Gastroesophageal sphincter (tissue), 4 donors: Measurements from ENCODE around the gene WDR43. TPM values are rescaled to one million over a fixed set of nuclear protein-coding genes. Genes with fewer than 3 reads are reported as not detected.

Experiments
- ATAC-seq: fragments of 150-250 bp; one replicate; pipeline ENCODE4 v1.9.1; 2016; ENCODE audit warnings: mild to moderate bottlenecking, moderate library complexity
- H3K27ac ChIP-seq, 4 donors: fragments of 200-600 bp; sonication (generic) in 3 of 4; 1 replicate in 3 of 4; 2 replicates in 1 of 4; pipeline ENCODE4 v1.5.1; 2016 to 2019
- H3K27me3 ChIP-seq: fragments of 200-600 bp; sonication (generic); one replicate; pipeline ENCODE4 v1.5.1; 2019
- H3K36me3 ChIP-seq, 2 donors: fragments of 200-600 bp; sonication (generic); one replicate each; pipeline ENCODE4 v1.5.1; 2019; ENCODE audit warnings: control low read depth in 1 of 2
- H3K4me1 ChIP-seq, 3 donors: fragments of 200-600 bp; sonication (generic); 1 replicate in 2 of 3; 2 replicates in 1 of 3; pipeline ENCODE4 v1.5.1; 2016 to 2019; ENCODE audit warnings: control low read depth in 2 of 3
- H3K4me3 ChIP-seq, 2 donors: fragments of 200-600 bp; sonication (generic); one replicate each; pipeline ENCODE4 v1.5.1; 2019; ENCODE audit warnings: mild to moderate bottlenecking in 1 of 2, moderate library complexity in 1 of 2
- H3K9me3 ChIP-seq, 3 donors: fragments of 200-600 bp; sonication (generic); one replicate each; pipeline ENCODE4 v1.5.1; 2017 to 2019; ENCODE audit warnings: control low read depth in 2 of 3
- EP300 ChIP-seq: sonication (generic); formaldehyde crosslinking; IDR thresholded peaks from one replicate; pipeline ENCODE4 v1.6.1; 2017; ENCODE audit warnings: antibody characterized with exemption, mild to moderate bottlenecking
- POLR2A ChIP-seq, 2 donors: fragments of 450-650 bp; IDR thresholded peaks; one replicate each; pipeline ENCODE4 v1.6.1; 2017; ENCODE audit warnings: antibody characterized with exemption in 2 of 2, mild to moderate bottlenecking in 2 of 2, moderate library complexity in 1 of 2
- POLR2AphosphoS5 ChIP-seq: sonication (generic); formaldehyde crosslinking; IDR thresholded peaks from one replicate; pipeline ENCODE4 v1.6.1; 2017; ENCODE audit warnings: antibody characterized with exemption
- WGBS, 2 donors: methylation state at CpG; one replicate each; pipeline ENCODE4 v1.1.5; 2018; ENCODE audit warnings: low coverage in 1 of 2; 5-methylcytosine and 5-hydroxymethylcytosine counted together
- total RNA-seq, 4 donors: library from RNA; depleted of rRNA; stranded (reverse); fragments of >200 nt; gene quantifications; one replicate each; pipeline ENCODE4 v1.1.0, GENCODE V29; 2016
- TF ChIP-seq, protein P1 (sequence below), 4 experiments: fragments of 200-600 bp in 2 of 4; fragments of 450-650 bp in 2 of 4; sonication (generic) in 1 of 4; IDR thresholded peaks; one replicate each; pipeline ENCODE4 v1.5.1; 2017 to 2019; ENCODE audit warnings: antibody characterized with exemption in 4 of 4, mild to moderate bottlenecking in 2 of 4, moderate library complexity in 2 of 4

WDR43 gene, protein sequence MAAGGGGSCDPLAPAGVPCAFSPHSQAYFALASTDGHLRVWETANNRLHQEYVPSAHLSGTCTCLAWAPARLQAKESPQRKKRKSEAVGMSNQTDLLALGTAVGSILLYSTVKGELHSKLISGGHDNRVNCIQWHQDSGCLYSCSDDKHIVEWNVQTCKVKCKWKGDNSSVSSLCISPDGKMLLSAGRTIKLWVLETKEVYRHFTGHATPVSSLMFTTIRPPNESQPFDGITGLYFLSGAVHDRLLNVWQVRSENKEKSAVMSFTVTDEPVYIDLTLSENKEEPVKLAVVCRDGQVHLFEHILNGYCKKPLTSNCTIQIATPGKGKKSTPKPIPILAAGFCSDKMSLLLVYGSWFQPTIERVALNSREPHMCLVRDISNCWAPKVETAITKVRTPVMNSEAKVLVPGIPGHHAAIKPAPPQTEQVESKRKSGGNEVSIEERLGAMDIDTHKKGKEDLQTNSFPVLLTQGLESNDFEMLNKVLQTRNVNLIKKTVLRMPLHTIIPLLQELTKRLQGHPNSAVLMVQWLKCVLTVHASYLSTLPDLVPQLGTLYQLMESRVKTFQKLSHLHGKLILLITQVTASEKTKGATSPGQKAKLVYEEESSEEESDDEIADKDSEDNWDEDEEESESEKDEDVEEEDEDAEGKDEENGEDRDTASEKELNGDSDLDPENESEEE
- total RNA-seq: 10 to 100 TPM; 29.6 to 51.7 (median 39.0) TPM

DNA sequence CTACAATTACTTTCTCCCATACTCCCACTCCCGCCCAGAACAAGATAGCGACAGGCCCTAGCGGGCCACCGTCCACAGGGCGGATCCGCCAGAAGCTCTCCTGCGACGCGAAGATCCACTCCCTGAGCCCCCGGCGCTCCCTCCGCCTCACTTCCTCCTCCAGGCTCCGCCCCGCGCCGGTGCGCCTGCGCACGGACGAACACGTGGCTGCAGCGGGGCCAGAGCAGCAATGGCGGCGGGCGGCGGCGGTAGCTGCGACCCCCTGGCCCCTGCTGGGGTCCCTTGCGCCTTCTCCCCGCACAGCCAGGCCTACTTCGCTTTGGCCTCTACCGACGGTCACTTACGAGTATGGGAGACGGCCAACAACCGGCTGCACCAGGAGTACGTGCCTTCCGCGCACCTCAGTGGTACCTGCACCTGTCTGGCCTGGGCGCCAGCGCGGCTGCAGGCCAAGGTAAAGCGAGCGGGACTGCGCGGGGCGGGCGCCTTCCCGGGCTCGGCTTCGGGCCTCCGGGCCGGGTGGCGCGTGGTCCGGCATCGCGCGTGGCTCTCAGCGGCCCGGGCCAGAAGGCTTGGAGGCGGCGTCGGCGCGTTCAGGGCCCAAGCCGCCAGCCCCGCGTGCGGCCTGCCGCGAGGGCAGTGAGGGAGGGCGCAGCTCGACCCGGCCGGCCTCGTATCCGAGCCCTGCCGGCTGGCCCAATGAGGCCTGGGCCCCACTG lies at the start of gene WDR43:
Gene WDR43 (plus strand): TSS at position 198 of the 719 bp plus-strand sequence. CDS start 32 bp downstream, at position 230.
- H3K4me3 ChIP-seq: peak within 1 kb of the TSS; percentile 81 to 97
- WGBS, 2 donors: no CpG with 5 or more reads among the region's 79 CpGs
- no peaks in the 10 kb centered on the region for H3K9me3 ChIP-seq
- no peaks in the 10 kb centered on the region for H3K36me3 ChIP-seq
- peaks cover 8 to 41% (median 9%) of the 10 kb centered on the region in 3 donors for H3K4me1 ChIP-seq
- H3K27me3 ChIP-seq: no peaks in the 10 kb centered on the region
- peak; percentile 99 for ATAC-seq
- H3K27ac ChIP-seq: peak within 1 kb of the TSS; percentile 11 to 89 (median 84)
- TF ChIP-seq, protein P1, sequence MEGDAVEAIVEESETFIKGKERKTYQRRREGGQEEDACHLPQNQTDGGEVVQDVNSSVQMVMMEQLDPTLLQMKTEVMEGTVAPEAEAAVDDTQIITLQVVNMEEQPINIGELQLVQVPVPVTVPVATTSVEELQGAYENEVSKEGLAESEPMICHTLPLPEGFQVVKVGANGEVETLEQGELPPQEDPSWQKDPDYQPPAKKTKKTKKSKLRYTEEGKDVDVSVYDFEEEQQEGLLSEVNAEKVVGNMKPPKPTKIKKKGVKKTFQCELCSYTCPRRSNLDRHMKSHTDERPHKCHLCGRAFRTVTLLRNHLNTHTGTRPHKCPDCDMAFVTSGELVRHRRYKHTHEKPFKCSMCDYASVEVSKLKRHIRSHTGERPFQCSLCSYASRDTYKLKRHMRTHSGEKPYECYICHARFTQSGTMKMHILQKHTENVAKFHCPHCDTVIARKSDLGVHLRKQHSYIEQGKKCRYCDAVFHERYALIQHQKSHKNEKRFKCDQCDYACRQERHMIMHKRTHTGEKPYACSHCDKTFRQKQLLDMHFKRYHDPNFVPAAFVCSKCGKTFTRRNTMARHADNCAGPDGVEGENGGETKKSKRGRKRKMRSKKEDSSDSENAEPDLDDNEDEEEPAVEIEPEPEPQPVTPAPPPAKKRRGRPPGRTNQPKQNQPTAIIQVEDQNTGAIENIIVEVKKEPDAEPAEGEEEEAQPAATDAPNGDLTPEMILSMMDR (IDR thresholded peaks at IDR 0.05): peak in 1 of 4 experiments; percentile 3
- TF ChIP-seq POLR2A (IDR thresholded peaks at IDR 0.05) (peak; percentile 67 to 76), EP300 (no peak)

DNA sequence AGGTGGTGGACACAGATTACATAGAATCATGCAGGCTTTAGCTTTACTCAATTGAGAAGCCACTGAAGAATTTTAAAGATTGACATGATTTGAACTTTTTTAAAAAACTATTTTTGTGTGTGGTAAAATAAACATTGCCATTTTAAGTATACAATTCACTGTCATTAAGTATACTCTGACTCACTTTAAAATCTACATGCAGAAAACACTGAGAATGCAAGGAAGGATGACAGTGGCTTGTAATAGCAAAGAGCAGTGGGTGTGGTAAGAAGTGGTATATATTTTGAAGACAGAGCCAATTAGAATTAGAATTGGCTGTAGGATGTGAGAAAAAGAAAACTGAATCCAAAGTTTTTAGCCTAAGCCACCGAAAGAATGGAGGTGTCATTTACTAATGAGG lies 39.3 kb upstream of the WDR43 start:
- H3K4me3 ChIP-seq: no peak overlapping the region
- TF ChIP-seq EP300 (no peak), POLR2AphosphoS5 (no peak), POLR2A (IDR thresholded peaks at IDR 0.05) (no peak)
- TF ChIP-seq, protein P1 (IDR thresholded peaks at IDR 0.05): no peak
- WGBS, 2 donors: 89 to 91% methylated on average over 1 of the region's 1 CpG
- no peaks in the 10 kb centered on the region for H3K4me1 ChIP-seq
- peaks cover 0 to 67% of the 10 kb centered on the region in 2 donors for H3K36me3 ChIP-seq
- no peak for ATAC-seq
- H3K27ac ChIP-seq: no peak overlapping the region
- H3K27me3 ChIP-seq: no peaks in the 10 kb centered on the region
- H3K9me3 ChIP-seq: no peaks in the 10 kb centered on the region

DNA sequence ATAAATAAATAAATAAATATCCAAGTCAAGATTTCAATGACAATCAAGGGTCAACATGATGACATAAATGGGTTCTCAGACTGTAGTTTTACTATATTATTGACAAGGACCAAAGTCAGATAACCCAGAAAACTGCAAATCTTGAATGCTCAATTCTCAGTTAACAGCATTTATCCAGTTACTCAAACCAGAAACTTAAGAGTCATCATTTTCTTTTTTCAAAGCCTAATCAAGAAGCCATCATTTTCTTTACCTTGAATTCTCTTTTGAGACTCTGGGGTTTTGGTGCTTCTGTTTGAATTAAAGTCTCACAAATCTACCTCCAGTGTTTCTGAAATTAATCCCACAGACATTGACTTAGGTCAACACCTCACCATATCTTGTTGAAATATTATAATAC lies 38.5 kb upstream of the WDR43 start:
- Histone ChIP-seq H3K4me1 (no peaks in the 10 kb centered on the region), H3K36me3 (peaks cover 0 to 67% of the 10 kb centered on the region in 2 donors), H3K27me3 (no peaks in the 10 kb centered on the region), H3K9me3 (no peaks in the 10 kb centered on the region), H3K27ac (no peak overlapping the region), H3K4me3 (no peak overlapping the region)
- ATAC-seq: no peak
- TF ChIP-seq, protein P1 (IDR thresholded peaks at IDR 0.05): no peak
- TF ChIP-seq POLR2A (IDR thresholded peaks at IDR 0.05) (no peak), EP300 (no peak)

DNA sequence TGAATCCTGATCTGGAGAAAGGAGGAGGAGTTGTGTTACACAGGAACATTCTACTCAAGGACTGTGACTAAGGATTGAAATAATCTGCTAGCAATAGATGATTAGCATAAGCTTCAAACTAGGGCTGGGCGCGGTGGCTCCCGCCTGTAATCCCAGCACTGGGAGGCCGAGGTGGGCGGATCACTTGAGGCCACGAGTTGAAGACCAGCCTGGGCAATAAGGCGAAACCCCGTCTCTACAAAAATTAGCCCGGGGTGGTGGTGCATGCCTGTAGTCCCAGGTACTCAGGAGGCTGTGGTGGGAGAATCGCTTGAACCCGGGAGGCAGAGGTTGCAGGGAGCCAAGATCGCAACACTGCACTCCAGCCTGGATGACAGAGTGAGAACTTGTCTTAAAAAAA lies 25.9 kb upstream of the WDR43 start:
- H3K27ac ChIP-seq: no peak overlapping the region
- H3K9me3 ChIP-seq: no peaks in the 10 kb centered on the region
- peaks cover 0 to 14% of the 10 kb centered on the region in 2 donors for H3K36me3 ChIP-seq
- peak overlapping the region; percentile 60 to 82 for H3K4me3 ChIP-seq
- 77 to 90% methylated on average over 2 to 10 of the region's 12 CpGs for WGBS, 2 donors
- no peak for TF ChIP-seq POLR2A (IDR thresholded peaks at IDR 0.05)
- TF ChIP-seq EP300: no peak
- TF ChIP-seq, protein P1 (IDR thresholded peaks at IDR 0.05): no peak
- TF ChIP-seq POLR2AphosphoS5: no peak
- H3K4me1 ChIP-seq: peaks cover 4 to 53% (median 17%) of the 10 kb centered on the region in 3 donors
- H3K27me3 ChIP-seq: no peaks in the 10 kb centered on the region
- no peak for ATAC-seq
